GM10266 (cell line): ENCODE measurements around the gene PCSK5.

Experiments used
- DNase-seq: peaks from one replicate; pipeline ENCODE4 v3.0.0; 2012; ENCODE audit errors: extremely low spot score
- TF ChIP-seq, protein P1 (sequence below): IDR thresholded peaks from 2 replicates; pipeline ENCODE4 v1.5.1; 2012; ENCODE audit warnings: mild to moderate bottlenecking, low read depth; ENCODE audit not compliant: control insufficient read depth, insufficient read depth; ENCODE audit errors: missing control alignments

The PCSK5 gene

DNA sequence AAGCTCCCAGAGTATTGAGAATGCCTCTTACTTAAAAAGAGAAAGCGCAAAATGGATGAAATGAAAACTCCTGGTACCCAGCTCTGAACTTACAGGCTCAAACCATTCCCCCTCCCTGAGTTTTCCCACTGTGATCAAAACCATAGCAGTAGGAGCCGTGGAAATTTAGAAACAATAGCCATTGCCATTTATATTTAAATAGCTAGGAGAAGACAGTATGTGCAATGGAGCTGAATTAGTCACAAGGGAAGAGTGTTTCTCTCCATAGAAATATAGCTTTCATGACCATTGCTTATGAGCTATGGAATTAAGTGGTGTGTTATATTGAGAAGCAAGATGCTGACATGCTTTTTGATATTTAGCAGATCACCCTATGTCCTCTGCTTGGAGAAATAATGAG is 84.6 kb downstream of the PCSK5 start:
- DNase-seq = no peak
- TF ChIP-seq, protein P1, sequence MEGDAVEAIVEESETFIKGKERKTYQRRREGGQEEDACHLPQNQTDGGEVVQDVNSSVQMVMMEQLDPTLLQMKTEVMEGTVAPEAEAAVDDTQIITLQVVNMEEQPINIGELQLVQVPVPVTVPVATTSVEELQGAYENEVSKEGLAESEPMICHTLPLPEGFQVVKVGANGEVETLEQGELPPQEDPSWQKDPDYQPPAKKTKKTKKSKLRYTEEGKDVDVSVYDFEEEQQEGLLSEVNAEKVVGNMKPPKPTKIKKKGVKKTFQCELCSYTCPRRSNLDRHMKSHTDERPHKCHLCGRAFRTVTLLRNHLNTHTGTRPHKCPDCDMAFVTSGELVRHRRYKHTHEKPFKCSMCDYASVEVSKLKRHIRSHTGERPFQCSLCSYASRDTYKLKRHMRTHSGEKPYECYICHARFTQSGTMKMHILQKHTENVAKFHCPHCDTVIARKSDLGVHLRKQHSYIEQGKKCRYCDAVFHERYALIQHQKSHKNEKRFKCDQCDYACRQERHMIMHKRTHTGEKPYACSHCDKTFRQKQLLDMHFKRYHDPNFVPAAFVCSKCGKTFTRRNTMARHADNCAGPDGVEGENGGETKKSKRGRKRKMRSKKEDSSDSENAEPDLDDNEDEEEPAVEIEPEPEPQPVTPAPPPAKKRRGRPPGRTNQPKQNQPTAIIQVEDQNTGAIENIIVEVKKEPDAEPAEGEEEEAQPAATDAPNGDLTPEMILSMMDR = no peak

DNA sequence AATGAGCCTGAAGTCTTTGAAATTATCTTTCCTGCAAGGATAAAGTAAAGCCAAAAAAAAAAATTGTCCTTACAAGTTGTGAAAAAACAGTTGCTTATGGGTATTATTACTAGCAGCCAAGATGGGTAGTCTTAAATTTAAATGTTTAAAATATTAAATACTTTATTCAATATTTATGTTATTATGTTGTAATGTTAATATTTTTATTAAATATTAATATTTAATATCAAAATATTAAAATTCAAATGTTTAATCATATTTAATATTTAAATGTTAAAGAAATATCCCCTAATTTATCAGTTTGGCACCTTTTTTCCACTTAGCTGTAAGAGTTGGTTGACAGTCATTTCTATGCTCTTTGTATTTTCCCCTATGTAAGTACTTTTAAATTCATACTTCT is 86.1 kb downstream of the PCSK5 start:
- DNase-seq = no peak
- TF ChIP-seq, protein P1 = no peak

DNA sequence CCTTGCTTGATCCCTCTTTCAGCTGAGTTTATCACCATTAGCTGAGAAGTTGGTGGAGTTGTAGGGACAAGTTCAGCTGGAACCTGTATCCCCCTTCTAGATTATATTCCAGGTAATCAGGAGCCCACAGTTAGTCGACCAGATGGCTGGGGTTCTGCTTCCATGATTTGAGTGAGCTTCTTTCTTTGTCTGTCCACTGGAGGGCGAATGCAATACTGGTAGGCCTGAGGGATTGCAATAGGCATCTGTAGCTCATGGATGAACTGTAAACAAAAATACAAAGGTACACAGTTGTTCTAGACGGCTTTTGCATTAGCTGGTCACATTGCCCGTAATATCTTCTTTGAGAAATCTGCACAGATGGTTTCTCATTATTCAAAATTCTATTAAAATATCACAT is 88.9 kb downstream of the PCSK5 start:
- TF ChIP-seq, protein P1 = peak; percentile 2
- DNase-seq = peak; percentile 15

DNA sequence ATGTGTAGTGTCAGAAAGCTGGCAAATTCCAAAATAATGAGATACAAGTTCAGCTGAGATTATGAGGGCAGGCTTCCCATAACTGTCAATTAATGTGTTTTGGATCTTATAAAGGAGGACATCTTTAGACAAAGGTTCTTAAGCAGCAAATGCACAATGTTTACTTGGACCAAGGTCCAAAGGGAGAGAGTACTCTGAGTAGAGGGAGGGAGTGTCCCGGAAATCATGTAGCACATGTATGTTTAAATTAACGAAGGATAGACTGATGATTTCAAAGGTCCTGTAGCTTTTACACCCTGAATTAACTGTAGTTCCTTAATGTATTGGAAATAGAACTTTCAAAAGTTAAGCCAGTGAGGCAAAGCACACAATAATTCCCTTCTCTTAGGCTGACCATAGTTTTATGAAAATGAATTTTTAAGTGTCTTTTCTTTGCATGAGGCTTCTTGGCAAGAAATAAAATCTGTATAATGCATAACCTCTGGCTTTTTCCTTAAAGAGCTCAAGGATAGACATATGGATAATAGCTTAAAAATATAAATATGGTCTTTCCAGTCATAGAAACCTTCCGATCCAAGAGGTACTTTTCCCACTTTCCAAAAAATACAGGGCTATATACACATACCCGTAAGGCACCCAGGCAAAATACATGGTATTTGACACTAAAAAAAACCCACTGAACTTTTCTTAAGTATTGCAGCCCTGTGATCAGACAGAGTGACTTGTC is 93.0 kb downstream of the PCSK5 start:
- no peak for DNase-seq

DNA sequence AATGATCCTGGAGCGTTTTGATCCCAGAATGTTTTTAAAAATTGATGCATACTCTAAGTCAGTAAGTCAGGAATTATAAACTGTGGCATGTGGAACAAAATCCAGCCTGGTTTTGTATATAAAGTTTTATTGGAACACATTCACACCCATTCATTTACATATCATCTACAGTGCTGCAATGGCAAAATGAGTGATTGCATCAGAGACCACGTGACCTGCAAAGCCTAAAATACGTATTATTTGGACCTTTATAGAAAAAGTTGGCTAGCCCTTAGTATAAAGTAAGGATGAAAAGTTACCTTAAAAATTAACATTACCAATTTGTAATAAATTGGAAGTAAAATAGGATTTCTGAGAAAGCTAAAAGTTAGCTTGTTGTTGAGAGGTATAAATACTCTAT is 95.0 kb downstream of the PCSK5 start:
- DNase-seq = no peak
- TF ChIP-seq, protein P1 = no peak

More for the DNA sequence above, 93.0 kb downstream of the PCSK5 start:
- TF ChIP-seq, protein P1 = no peak

DNA sequence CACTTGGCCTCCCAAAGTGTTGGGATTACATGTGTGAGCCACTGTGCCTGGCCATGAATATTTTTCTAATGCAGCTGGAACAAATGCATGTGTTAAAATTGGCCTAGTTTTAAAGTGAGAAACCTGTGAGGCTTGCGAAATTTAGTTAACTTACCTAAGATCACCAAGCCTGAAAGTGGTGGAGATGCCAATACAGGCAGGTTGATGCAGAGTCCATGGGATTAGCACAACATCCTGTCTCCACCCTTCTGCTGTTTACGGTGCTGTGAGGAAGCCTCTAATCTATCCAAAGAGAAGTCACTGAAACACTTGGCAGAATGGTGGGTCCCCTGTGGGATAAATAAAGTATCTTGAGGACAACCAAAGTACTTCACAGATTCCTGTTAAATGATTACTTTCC is 98.2 kb downstream of the PCSK5 start:
- TF ChIP-seq, protein P1 = no peak
- no peak for DNase-seq

DNA sequence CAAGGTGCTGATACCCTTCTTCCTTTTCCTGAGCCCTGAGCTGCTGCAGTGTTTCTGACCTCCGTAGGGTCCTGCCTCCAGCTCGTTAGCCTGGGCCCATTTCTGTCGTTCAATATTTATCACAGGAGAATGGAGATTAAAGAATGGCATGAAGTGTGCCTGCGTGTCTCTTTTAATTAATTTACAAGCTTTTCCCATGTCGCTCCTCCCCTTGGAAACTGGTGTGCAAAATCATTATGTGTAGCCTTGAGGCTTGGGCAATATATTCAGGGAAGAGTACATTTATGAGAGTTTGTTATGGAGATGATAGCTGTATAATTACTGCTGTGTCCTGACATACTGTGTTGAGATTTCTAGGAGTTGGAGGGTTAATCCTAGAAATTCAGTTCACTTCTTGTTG is 99.7 kb downstream of the PCSK5 start:
- TF ChIP-seq, protein P1 = no peak

More for the DNA sequence above, 99.7 kb downstream of the PCSK5 start:
- no peak for DNase-seq
